GM06990 (cell line): ENCODE measurements around the gene THSD4.
A peak's percentile ranks its signal among the peaks of the same experiment; 100 is the strongest.

Experiments used
- DNase-seq: peaks from one replicate; pipeline ENCODE4 v3.0.0-alpha.2; 2011; ENCODE audit not compliant: insufficient read length; ENCODE audit errors: extremely low read depth
- H3K27me3 ChIP-seq: replicated peaks from 2 replicates; pipeline ENCODE4 v1.6.0; 2011; ENCODE audit warnings: low read length; ENCODE audit not compliant: control insufficient read depth, insufficient read depth
- H3K36me3 ChIP-seq: 2 replicates; pipeline ENCODE4 v1.5.1; 2011; ENCODE audit warnings: low read length; ENCODE audit not compliant: control insufficient read depth, insufficient read depth
- H3K4me3 ChIP-seq: replicated peaks from 2 replicates; pipeline ENCODE4 v1.5.1; 2011; ENCODE audit warnings: low read depth, mild to moderate bottlenecking, control low read depth, low read length
- TF ChIP-seq, protein P1 (sequence below): IDR thresholded peaks from 2 replicates; pipeline ENCODE4 v1.5.1; 2011; ENCODE audit warnings: low read length, control low read depth, mild to moderate bottlenecking, inconsistent platforms; ENCODE audit not compliant: insufficient read depth, poor library complexity, severe bottlenecking

The THSD4 gene

DNA sequence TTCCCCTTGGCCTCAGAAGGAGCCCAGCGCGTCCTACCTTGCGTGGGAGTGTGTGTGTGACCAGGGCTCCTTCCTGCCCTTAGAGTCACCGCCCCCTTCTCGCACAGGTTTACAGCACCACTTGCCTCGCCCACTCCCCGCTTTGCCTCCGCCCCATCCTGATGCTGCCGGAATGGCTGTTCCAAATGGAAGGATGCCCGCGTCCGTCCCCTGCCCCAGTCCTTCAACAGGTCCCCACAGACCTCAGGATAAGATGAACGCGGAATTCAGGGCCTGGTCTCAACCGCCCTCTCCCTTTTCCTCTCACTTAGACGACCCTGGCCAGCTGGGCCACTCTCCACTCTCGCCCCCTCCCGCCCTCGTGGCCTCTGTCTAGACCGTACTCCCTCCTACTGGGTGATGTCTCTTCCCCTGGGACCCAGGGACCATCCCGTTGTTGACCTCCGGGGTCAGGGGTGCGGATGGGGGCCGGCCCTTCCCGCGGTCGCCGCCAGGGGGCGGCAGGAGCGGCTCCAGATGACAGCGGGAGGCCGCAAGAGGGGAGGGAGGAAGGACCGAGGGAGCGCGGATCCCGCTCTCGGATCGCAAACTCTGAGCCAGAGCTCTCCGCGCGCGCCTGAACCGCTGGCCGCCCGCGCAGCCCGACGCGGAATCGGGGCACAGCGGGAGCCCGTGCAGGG is at the start of gene THSD4:
Gene THSD4 (plus strand): TSS at position 585 of the 680 bp plus-strand sequence.
- TF ChIP-seq, protein P1, sequence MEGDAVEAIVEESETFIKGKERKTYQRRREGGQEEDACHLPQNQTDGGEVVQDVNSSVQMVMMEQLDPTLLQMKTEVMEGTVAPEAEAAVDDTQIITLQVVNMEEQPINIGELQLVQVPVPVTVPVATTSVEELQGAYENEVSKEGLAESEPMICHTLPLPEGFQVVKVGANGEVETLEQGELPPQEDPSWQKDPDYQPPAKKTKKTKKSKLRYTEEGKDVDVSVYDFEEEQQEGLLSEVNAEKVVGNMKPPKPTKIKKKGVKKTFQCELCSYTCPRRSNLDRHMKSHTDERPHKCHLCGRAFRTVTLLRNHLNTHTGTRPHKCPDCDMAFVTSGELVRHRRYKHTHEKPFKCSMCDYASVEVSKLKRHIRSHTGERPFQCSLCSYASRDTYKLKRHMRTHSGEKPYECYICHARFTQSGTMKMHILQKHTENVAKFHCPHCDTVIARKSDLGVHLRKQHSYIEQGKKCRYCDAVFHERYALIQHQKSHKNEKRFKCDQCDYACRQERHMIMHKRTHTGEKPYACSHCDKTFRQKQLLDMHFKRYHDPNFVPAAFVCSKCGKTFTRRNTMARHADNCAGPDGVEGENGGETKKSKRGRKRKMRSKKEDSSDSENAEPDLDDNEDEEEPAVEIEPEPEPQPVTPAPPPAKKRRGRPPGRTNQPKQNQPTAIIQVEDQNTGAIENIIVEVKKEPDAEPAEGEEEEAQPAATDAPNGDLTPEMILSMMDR: peak; percentile 99
- Histone ChIP-seq H3K27me3 (peaks cover 1% of the 10 kb centered on the region; the same call in 1 of the 2 replicates), H3K4me3 (peak within 1 kb of the TSS; percentile 46), H3K36me3 (no peaks in the 10 kb centered on the region)
- peak; percentile 77 for DNase-seq

DNA sequence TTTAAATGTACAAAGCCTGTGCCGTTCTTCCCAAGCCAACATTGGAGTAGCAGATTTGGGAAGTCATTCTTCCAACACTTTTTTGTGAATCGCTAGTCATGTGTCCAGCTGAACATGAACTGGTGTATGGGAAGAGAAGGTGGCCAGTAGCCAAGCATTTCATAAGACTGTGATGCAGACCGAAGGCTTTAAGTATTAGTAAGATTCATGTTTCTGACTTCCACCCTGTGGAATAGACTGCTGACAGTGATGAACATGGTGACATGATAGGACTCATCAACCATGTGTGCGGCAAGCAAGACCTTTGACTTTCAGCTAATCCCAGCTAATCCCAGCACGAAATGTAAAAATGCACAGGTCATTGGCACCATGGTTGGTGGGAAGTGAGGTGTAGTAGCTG is 48.3 kb upstream of the THSD4 start:
- Histone ChIP-seq H3K4me3 (no peak overlapping the region), H3K27me3 (no peaks in the 10 kb centered on the region), H3K36me3 (no peaks in the 10 kb centered on the region)
- TF ChIP-seq, protein P1: no peak
- DNase-seq: no peak

DNA sequence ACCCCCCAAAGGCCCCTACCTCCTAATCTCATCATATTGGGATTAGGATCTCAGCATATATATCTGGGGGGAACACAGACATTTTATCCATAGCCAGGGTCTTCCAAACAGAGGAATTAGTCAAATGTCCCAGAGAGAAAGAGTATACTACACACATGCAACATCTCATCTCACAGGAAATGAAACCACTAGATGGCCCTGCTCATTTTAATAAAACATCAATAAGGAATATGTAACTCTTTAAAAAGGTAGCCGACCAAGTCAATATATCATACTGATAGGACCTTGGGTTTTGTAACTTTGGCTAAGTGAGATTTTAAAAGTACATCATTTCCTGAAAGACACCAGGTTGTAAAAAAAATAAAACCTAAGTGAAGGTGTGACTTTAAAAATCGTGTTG is 45.6 kb upstream of the THSD4 start:
- TF ChIP-seq, protein P1: peak; percentile 2

DNA sequence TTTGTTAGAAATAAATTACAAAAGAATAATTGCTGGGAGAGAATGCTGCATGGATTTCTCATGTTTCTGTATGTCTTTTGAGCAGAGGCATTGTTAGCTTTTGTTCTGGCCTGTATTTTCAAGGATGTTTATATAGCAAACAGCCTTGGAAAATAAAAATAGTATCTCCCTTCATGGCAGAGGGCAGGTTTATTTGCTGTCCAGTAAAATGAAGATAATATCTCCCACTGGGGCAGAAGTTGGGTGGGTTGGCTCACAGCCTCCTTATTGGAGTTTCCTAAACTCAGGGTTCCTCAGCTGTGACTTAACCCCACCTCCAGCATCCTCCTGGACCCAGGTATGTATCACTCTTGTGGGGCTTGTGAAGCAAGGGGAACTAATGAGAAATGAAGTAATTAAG is 43.7 kb upstream of the THSD4 start:
- TF ChIP-seq, protein P1: no peak
- no peaks in the 10 kb centered on the region for H3K36me3 ChIP-seq
- DNase-seq: no peak
- no peak overlapping the region for H3K4me3 ChIP-seq
- H3K27me3 ChIP-seq: no peaks in the 10 kb centered on the region

More for the DNA sequence above, 45.6 kb upstream of the THSD4 start:
- DNase-seq: no peak
- no peak overlapping the region for H3K4me3 ChIP-seq
- H3K27me3 ChIP-seq: no peaks in the 10 kb centered on the region
- no peaks in the 10 kb centered on the region for H3K36me3 ChIP-seq

DNA sequence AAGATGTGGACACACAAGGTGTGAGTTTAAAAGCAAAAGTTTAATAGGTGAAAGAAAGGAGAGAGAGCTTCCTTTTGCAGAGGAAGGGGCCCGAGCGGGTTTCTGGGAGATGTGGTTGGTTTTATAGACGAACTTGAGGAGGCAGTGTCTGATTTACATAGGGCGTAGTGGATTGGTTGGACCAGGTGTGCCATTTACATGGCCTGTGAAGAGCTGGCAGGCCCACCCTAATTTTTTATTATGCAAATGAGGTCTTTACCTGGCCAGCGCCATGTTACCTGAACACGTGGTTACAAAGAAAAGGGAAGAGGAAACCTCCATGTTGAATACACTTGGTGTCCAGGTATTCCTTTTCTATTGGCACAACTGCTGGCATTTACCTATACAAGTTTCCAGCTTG is 42.8 kb upstream of the THSD4 start:
- no peak for DNase-seq
- no peaks in the 10 kb centered on the region for H3K27me3 ChIP-seq
- H3K4me3 ChIP-seq: no peak overlapping the region
- H3K36me3 ChIP-seq: no peaks in the 10 kb centered on the region
- TF ChIP-seq, protein P1: no peak
